ENCODE measurements around the gene PCDHB1.

DNA sequence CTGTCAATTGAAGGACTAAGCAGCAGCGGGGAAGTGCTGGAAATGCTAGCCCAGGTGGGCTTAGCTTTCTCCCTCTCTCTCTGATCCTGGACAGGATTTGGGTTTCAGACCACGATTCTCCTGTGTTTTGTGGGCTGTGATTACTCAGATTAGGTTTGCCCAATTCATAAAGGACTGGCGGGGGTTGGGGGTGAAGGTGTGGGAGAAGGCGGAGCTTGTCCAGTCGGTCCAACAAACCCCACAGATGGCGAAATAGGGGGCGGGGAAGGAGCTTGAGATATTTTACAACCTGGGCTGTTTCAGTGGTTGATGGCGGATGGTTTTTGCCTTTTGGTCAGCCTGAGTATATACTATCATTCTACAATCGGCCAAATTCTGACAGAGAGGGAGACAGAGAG, 49.7 kb upstream of the PCDHB1 start:
- TF ChIP-seq, protein P1, sequence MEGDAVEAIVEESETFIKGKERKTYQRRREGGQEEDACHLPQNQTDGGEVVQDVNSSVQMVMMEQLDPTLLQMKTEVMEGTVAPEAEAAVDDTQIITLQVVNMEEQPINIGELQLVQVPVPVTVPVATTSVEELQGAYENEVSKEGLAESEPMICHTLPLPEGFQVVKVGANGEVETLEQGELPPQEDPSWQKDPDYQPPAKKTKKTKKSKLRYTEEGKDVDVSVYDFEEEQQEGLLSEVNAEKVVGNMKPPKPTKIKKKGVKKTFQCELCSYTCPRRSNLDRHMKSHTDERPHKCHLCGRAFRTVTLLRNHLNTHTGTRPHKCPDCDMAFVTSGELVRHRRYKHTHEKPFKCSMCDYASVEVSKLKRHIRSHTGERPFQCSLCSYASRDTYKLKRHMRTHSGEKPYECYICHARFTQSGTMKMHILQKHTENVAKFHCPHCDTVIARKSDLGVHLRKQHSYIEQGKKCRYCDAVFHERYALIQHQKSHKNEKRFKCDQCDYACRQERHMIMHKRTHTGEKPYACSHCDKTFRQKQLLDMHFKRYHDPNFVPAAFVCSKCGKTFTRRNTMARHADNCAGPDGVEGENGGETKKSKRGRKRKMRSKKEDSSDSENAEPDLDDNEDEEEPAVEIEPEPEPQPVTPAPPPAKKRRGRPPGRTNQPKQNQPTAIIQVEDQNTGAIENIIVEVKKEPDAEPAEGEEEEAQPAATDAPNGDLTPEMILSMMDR (IDR thresholded peaks at IDR 0.05), result no peak
- TF ChIP-seq POLR2A (IDR thresholded peaks at IDR 0.05), result no peak
